NCI-H524 (cell line): ENCODE data around the gene GPR152.
"Not testable (repeated sequence)": the region's sequence is repeated elsewhere in the genome, so short reads cannot be mapped to it uniquely, and the experiment has no call there.

Experiments used
- DNase-seq, 2 experiments: peaks; one replicate each; lab custom pipeline; 2025; lab: John Stamatoyannopoulos, UW

GPR152 gene

GRCh38 chr11:67489203-67489884 lies 36.8 kb upstream of the GPR152 start:
- DNase-seq = no peak

GRCh38 chr11:67486481-67487195 lies 34.1 kb upstream of the GPR152 start:
- DNase-seq = no peak

GRCh38 chr11:67485873-67486361 lies 33.4 kb upstream of the GPR152 start:
- DNase-seq = not testable (repeated sequence)

- no peak for DNase-seq
Observed at GRCh38 chr11:67484847-67485311, 32.4 kb upstream of the GPR152 start.

- DNase-seq = no peak
Observed at GRCh38 chr11:67483831-67484665, 31.5 kb upstream of the GPR152 start.

- peak; percentile 94 to 96 for DNase-seq
Observed at GRCh38 chr11:67482827-67483798, 30.6 kb upstream of the GPR152 start, which contains the start of gene AIP. AIP (plus strand) TSS chr11:67483026; CDS start chr11:67483159, 133 bp downstream.

- DNase-seq = no peak
Observed at GRCh38 chr11:67482275-67482826, 29.8 kb upstream of the GPR152 start.

- DNase-seq = not testable (repeated sequence)
Observed at GRCh38 chr11:67477344-67478050, 25.0 kb upstream of the GPR152 start.

- DNase-seq = not testable (repeated sequence)
Observed at GRCh38 chr11:67476692-67477091, 24.2 kb upstream of the GPR152 start.

- no peak for DNase-seq
Observed at GRCh38 chr11:67472882-67473281, 20.4 kb upstream of the GPR152 start.

- no peak for DNase-seq
Observed at GRCh38 chr11:67470337-67471002, 17.9 kb upstream of the GPR152 start.

- DNase-seq = no peak
Observed at GRCh38 chr11:67469508-67469811, 16.9 kb upstream of the GPR152 start.

- DNase-seq = peak; percentile 71 to 88
Observed at GRCh38 chr11:67468759-67469507, 16.4 kb upstream of the GPR152 start, which contains the start of gene TMEM134. TMEM134 (minus strand) TSS chr11:67469251; CDS start chr11:67469192, 59 bp downstream.

- DNase-seq = no peak
Observed at GRCh38 chr11:67468456-67468758, 15.9 kb upstream of the GPR152 start.

- DNase-seq = no peak
Observed at GRCh38 chr11:67468056-67468455, 15.5 kb upstream of the GPR152 start.

- no peak for DNase-seq
Observed at GRCh38 chr11:67466962-67467771, 14.6 kb upstream of the GPR152 start.

- no peak for DNase-seq
Observed at GRCh38 chr11:67466367-67466766, 13.8 kb upstream of the GPR152 start.

- not testable (repeated sequence) for DNase-seq
Observed at GRCh38 chr11:67465530-67465929, 13.0 kb upstream of the GPR152 start.
